Heart right ventricle (tissue), 16 donors: ENCODE measurements around the gene CAMK4. TPM values are rescaled to one million over a fixed set of nuclear protein-coding genes. Genes with fewer than 3 reads are reported as not detected.

ENCODE experiments used
- ATAC-seq, 8 donors: fragments of 200-7000 bp; cut with Tn5 transposase; one replicate each; pipeline ENCODE4 v1.9.1; 2020; ENCODE audit warnings: mild to moderate bottlenecking in 8 of 8, moderate library complexity in 8 of 8, moderate number of reproducible peaks in 1 of 8
- DNase-seq, 2 donors: peaks; one replicate each; pipeline ENCODE4 v3.0.0-alpha.2; 2020
- H3K27ac ChIP-seq, 10 donors: fragments of 200-600 bp; sonication (generic) in 2 of 10; one replicate each; pipeline versions ENCODE4 v1.5.0 to v1.8.0; 2020 to 2022; ENCODE audit warnings: mild to moderate bottlenecking in 3 of 10
- H3K27me3 ChIP-seq, 7 donors: fragments of 200-600 bp; one replicate each; pipeline ENCODE4 v1.8.0; 2021 to 2022; ENCODE audit warnings: mild to moderate bottlenecking in 2 of 7
- H3K36me3 ChIP-seq, 9 donors: fragments of 200-600 bp; sonication (generic) in 1 of 9; one replicate each; pipeline versions ENCODE4 v1.5.0 to v1.8.0; 2020 to 2022; ENCODE audit warnings: mild to moderate bottlenecking in 2 of 9
- H3K4me1 ChIP-seq, 9 donors: fragments of 200-600 bp; sonication (generic) in 1 of 9; one replicate each; pipeline versions ENCODE4 v1.5.0 to v1.8.0; 2020 to 2022; ENCODE audit warnings: mild to moderate bottlenecking in 4 of 9
- H3K4me3 ChIP-seq, 10 donors: fragments of 200-600 bp; sonication (generic) in 2 of 10; one replicate each; pipeline versions ENCODE4 v1.5.0 to v1.8.0; 2020 to 2022; ENCODE audit warnings: mild to moderate bottlenecking in 7 of 10, moderate library complexity in 2 of 10
- H3K9me3 ChIP-seq, 11 donors: fragments of 200-600 bp in 10 of 11; sonication (generic) in 2 of 11; one replicate each; pipeline versions ENCODE4 v1.5.0 to v1.8.0; 2013 to 2022; ENCODE audit warnings: mild to moderate bottlenecking in 2 of 11, control low read depth in 1 of 11, moderate library complexity in 1 of 11
- CTCF ChIP-seq, 9 donors: fragments of 200-600 bp; sonication (generic) in 2 of 9; IDR thresholded peaks; one replicate each; pipeline versions ENCODE4 v1.5.0 to v1.8.0; 2021 to 2022; ENCODE audit warnings: antibody characterized with exemption in 9 of 9, mild to moderate bottlenecking in 5 of 9, moderate library complexity in 1 of 9
- WGBS, 2 donors: extraction: QIAGEN DNeasy Blood & Tissue Kit; methylation state at CpG; one replicate each; pipeline ENCODE4 v1.1.7; 2013; ENCODE audit warnings: inconsistent platforms in 1 of 2; 5-methylcytosine and 5-hydroxymethylcytosine counted together
- intact Hi-C, 10 donors: fragments of 100-400 bp; cut with DNase I; formaldehyde crosslinking; loops; one replicate each; pipeline versions ENCODE4 v1.11.1 to v1.14.2; 2022
- polyA plus RNA-seq, 2 donors: library from polyadenylated mRNA; stranded (reverse); fragments of 200-250 nt; gene quantifications; one replicate each; pipeline ENCODE4 v1.2.3, GENCODE V29; 2013
- total RNA-seq, 10 donors: library from RNA; stranded (reverse); fragmentation: NEBNext Ultra II Directional in 3 of 10; extraction: Animal tissue kit (Norgen Biotek cat#: 25700) in 3 of 10; gene quantifications; one replicate each; pipeline versions ENCODE4 v1.2.1 to v1.2.4, GENCODE V29; 2021 to 2023
- donor health status: Arrhythmogenic right ventricular cardiomyopathy.
- donor health status: ischemic (EF 13 %, LVEDD 7.1; RV severe dilation, severe dysfunction).
- donor health status: healthy with polysubstance abuse.
- donor health status: DM: no; HTN: yes; CAD: no.
- donor health status: DM: no; HTN: no; CAD: no.
- donor health status: ischemic (EF 25% LVEDD 6.9; RV normal size, moderate dysfunction).
- donor health status: ischemic (EF 25% LVEDD 5.7; RV mildly dilated, moderate dysfunction).
- donor health status: healthy.
- donor health status: DM: yes; HTN: yes; CAD: no.
- donor health status: Ischemic cardiomyopathy.
- donor health status: ischemic (EF 35%, LVEDD 5.7; RV mildly dilated, moderate dysfunction).
- donor health status: nonischemic (EF 11% LVEDD 7.7; RV severe dilation, severe dysfunction).
- donor health status: DM: yes; HTN: yes; CAD: no.
- donor health status: PGD.
- donor health status: ischemic (EF 29% LVEDD 5.4; RV normal size, mild dysfunction).
- donor health status: nonischemic (EF 23%, LVEDD 6.1; RV moderate dilation, normal function).

CAMK4 gene
- total and polyA plus RNA-seq, 12 donors = 0.02 to 2.0 (median 0.34) TPM; not detected in 1

- no peak for TF ChIP-seq CTCF (IDR thresholded peaks at IDR 0.05)
- Histone ChIP-seq H3K27me3 (no peaks in the 10 kb centered on the region), H3K36me3 (no peaks in the 10 kb centered on the region), H3K9me3 (no peaks in the 10 kb centered on the region), H3K4me1 (no peaks in the 10 kb centered on the region), H3K27ac (no peak overlapping the region), H3K4me3 (no peak overlapping the region)
- ATAC-seq = no peak
- no peak for DNase-seq
- intact Hi-C loops = no loop called here
- 78 to 83% methylated on average over 2 of the region's 2 CpGs for WGBS, 2 donors
Observed at GRCh38 chr5:111392181-111392580, 168.0 kb downstream of the CAMK4 start.

- Histone ChIP-seq H3K27ac (no peak overlapping the region), H3K9me3 (no peaks in the 10 kb centered on the region), H3K27me3 (peaks cover 0 to 3% (median 0%) of the 10 kb centered on the region in 7 donors), H3K36me3 (no peaks in the 10 kb centered on the region), H3K4me3 (no peak overlapping the region), H3K4me1 (no peaks in the 10 kb centered on the region)
- WGBS, 2 donors = 82 to 87% methylated on average over 3 of the region's 3 CpGs
- no peak for TF ChIP-seq CTCF (IDR thresholded peaks at IDR 0.05)
- DNase-seq (no peak), ATAC-seq (no peak)
- intact Hi-C loops = no loop called here
Observed at GRCh38 chr5:111394586-111394985, 170.4 kb downstream of the CAMK4 start.

- no peak overlapping the region for H3K4me3 ChIP-seq
- peaks cover 0 to 3% (median 0%) of the 10 kb centered on the region in 7 donors for H3K27me3 ChIP-seq
- H3K4me1 ChIP-seq = no peaks in the 10 kb centered on the region
- WGBS, 2 donors = 87% methylated on average over 2 of the region's 2 CpGs
- peaks cover 0 to 4% (median 0%) of the 10 kb centered on the region in 11 donors for H3K9me3 ChIP-seq
- no peak for TF ChIP-seq CTCF (IDR thresholded peaks at IDR 0.05)
- ATAC-seq (no peak), DNase-seq (no peak)
- intact Hi-C loops = no loop called here
- no peak overlapping the region for H3K27ac ChIP-seq
- H3K36me3 ChIP-seq = no peaks in the 10 kb centered on the region
Observed at GRCh38 chr5:111398013-111398412, 173.8 kb downstream of the CAMK4 start.

GRCh38 chr5:111399113-111399512 is 174.9 kb downstream of the CAMK4 start:
- H3K27me3 ChIP-seq = peaks cover 0 to 3% (median 0%) of the 10 kb centered on the region in 7 donors
- H3K4me1 ChIP-seq = no peaks in the 10 kb centered on the region
- DNase-seq (no peak), ATAC-seq (no peak)
- no peak for TF ChIP-seq CTCF (IDR thresholded peaks at IDR 0.05)
- no peak overlapping the region for H3K4me3 ChIP-seq
- H3K9me3 ChIP-seq = peaks cover 0 to 4% (median 0%) of the 10 kb centered on the region in 11 donors
- H3K27ac ChIP-seq = no peak overlapping the region
- 42% methylated on average over 2 of the region's 2 CpGs for WGBS, 2 donors
- no peaks in the 10 kb centered on the region for H3K36me3 ChIP-seq
- intact Hi-C loops = no loop called here
